Cortex of kidney (tissue), 1 donor: ENCODE data around the gene COA1.
"Not testable (repeated sequence)": the region's sequence is repeated elsewhere in the genome, so short reads cannot be mapped to it uniquely, and the experiment has no call there.

Source experiments
- DNase-seq: peaks from one replicate; lab custom pipeline; 2025; lab: John Stamatoyannopoulos, UW

Gene COA1

GRCh38 chr7:43627798-43628197 is 101.5 kb downstream of the COA1 start:
- not testable (repeated sequence) for DNase-seq

DNA sequence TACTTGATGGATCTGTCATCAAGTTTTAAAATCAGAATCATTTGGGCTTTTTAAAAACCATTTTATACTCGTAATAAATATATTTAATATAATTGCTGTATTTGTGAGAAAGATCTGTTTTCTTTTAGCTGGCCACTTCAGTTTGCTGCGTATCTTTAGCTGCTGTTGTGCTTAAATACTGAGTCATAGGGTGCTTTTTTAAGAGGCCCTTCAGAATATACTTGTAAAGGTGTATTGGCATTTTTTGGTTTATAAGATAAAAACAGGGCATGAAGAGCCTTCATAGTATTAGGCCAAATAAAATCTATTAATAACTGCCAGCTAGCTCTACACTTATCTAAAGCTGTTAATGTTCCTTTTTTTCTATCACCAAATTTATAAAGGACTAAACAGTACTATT is 102.6 kb downstream of the COA1 start:
- DNase-seq: no peak

DNA sequence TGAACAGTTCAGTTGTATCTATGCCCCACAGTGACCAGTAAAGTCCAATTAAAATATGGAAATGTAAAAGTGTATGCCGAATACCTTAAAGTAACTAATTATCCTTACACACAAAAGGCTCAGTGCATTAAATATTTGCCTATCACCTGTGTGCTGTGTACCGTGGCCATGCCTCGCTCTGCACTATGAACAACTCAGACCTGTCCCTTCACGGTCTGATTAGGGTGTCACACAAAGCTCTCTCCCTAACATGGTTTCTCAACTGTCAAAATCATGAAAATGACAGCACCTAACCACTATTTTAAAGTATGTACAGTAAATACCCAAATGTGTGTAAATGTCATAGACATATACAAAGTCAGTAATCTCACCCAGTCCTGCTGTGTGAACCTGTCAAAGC is 103.3 kb downstream of the COA1 start:
- no peak for DNase-seq

DNA sequence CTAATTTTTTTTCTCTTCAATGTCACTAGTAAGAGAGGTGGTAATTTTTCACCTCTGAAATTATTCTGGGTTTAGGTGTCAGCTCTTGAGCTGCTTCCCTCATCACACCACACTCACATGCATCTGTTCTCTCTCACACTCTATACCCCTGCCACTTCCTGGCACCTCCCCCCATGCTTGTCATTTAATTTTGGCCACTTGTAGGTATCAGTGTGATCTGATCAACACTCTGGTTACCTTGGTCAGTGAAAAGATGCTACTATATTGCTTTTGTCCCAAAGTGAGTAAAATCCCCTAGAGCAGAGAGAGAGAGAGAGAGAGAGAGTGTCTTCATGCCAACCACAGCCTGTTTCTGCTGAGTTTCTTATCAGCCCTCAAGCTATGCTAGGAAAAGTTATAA is 103.9 kb downstream of the COA1 start:
- no peak for DNase-seq

GRCh38 chr7:43624156-43624555 is 105.2 kb downstream of the COA1 start:
- no peak for DNase-seq

DNA sequence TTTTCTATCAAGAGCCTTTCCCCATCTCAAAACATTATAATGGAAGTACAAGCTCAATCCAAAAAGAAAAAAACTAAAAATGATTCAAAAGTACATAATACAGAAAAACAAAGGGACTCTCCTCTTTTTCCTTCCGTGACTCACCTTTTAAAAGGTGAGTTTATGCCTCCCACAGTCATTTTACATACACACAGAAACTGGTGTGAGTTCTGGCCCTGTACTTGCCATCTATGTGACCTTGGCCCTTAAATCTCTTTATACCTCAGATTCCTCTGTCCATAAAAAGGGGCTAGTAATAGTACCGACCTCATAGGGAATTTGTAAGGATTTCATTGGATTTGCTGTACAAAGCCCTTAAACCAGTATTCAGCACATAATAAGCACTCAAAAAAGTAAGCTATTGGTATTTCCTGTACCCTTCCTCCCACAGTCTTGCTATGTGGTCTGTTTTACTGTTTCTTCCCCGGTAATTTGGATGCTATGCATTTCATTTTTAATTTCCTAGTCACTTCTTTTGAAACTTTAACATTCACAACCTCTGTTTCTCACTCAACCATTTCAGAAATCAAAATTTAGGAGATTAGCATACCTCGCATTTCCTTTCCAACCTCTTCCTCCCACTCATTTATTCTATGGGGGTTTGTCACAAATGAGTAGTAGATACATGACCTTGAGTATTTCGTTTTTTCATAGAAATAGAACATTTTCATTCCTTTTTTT is 107.4 kb downstream of the COA1 start:
- no peak for DNase-seq

DNA sequence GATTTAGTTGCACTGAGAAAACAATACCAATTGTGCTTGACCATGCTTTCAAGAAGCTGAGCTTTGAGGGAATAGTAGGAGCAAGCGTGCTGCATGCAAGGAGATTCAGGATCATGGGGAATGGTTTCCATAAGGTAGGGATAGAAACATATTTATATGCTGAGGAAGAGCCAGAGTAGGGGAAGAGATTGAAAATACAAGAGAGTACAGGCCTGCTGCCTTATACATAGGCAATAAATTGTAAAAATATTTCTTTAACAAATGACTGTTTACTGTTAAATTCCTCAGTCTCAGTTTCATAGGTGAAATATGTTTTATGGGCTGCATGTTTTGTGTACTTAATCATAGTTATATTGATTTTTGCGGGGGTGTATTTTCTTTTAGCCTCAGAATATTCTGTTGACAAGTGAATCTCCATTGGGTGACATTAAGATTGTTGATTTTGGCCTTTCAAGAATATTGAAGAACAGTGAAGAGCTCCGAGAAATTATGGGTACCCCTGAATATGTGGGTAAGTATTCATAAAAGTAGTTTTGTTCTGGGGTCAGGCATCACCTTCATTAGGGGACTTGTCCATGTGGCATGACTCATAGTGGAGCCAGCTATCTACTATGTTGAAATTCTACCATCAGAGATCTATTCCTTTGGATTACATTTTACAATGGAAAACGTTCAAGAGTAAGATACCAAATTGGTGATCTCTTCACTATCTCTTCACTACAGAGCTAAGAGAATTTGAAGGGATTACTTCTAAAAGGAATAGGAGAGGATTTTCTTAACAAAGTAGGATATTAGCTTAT is 109.9 kb downstream of the COA1 start:
- DNase-seq: no peak

DNA sequence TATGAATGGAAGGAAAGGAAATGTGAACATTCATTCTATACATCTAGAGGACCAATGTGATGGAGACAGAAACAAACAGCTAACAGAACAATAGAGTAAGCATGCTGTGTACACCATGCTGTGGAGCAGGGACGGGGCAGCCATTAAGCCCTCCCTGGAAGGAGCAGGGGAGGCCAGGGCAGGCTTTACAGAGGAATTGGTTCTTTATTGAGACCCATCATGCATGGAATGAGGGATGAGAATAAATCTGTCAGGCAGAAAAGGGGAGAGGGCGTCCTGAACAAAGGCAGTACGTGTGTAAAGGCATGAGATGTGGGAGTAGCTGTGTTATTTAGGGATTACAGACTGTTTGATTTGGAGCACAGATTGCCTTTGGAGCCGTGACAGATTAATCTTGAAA is 111.2 kb downstream of the COA1 start:
- DNase-seq: no peak

GRCh38 chr7:43616977-43617376 is 112.3 kb downstream of the COA1 start:
- DNase-seq: no peak

DNA sequence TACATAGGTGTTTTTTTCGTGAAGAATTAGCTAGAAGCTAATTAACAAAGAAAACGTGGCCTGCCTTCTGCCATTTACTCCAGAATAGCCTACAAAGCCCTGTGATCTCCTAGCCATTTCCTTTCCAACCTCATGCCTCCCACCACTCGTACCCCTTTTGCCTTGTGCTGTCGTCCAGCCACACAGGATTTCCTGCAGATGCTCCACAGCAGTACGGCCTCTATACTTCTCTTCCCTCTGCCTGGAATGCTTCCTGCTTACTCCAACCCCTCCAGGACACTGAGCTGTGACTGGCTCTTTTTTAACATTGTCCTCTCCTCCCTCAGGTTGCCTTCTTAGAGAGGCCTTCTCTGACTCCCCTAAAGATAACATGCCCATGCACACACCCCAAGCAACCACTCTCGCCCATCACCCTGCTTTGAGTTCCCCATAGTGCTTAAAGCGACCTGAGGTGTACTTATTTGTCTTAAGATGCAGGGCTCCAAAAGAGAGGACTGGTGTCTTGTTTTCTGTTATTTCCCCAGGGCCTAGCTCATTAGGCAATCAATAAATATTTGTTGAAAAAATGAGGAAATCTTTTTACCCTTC is 113.7 kb downstream of the COA1 start:
- no peak for DNase-seq

GRCh38 chr7:43612599-43613589 is 116.4 kb downstream of the COA1 start:
- no peak for DNase-seq

DNA sequence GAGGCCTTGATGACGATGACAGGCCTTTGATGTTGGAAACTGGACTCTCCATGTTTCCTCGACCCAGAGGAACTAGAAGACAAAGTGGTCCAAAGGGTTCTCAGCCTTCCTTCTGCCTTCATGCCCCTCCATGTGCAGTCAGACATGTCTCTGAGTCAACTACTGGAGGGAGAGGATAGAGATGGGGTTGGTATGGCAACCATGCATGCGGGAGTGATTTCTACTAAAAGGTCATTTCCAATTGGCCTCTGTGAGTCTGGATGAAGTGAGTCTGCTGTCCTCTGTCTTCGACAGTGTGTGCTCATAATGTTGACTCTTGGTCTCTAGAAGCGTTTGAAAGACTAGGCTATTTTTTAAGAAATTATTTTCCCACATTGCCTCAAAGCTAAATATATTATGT is 117.2 kb downstream of the COA1 start:
- no peak for DNase-seq

GRCh38 chr7:43609097-43609496 is 120.2 kb downstream of the COA1 start:
- no peak for DNase-seq

DNA sequence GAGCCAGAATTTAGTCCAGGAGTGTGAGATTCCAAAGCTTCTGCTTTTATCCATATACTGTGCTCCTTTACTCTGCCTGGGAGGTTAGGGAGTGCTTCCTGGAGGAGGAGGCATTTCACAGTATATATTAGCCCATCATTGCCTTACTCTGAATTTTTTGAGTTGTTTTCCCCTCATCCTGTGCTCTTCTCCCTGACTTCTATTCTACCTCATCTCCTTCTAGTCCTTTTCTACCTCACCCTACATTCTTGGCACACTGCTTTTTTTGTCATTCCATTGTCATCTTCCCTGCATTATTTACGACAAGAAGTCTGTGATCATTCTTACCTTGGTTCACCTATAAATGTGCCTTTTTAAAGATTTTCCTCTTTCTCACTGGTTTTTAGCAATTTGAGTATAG is 125.1 kb downstream of the COA1 start:
- DNase-seq: no peak

- no peak for DNase-seq
These were observed 127.1 kb downstream of the COA1 start for GRCh38 chr7:43602256-43602655.

DNA sequence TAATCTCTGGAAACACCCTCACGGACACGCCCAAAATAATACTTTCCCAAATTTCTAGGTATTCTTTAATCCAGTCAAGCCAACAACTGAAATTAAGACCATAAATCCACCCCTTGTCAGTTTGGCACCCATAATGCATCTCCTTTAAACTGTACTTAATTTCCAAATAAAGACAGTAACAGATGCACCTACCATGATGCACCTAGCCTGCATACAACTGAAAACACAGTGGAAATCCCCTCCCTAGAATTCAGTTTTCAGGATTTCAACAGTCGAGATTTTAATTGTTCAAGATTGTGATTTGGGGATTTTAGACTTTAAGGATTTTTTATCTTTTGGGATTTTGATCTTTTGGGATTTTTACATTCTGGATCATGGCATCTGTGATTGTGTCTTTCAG is 129.3 kb downstream of the COA1 start:
- no peak for DNase-seq

- DNase-seq: not testable (repeated sequence)
These were observed 132.9 kb downstream of the COA1 start for GRCh38 chr7:43596426-43596825.

DNA sequence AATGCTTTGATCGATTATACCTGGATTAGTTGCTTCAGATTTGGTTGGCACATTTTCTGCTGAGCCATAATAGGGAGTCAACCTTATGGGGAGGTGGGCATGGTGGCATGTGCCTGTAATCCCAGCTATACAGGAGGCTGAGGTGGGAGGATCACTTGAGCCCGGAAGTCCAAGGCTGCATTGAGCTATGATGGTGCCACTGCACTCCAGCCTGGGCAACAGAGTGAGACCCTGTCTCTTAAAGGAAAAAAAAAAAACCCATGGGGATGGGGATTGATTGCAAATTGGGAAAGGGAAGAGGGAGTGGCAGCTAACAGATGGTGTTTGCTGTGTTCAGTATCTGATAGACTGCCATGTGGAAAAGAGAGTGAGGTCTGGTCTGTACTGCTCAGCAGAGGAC is 135.3 kb downstream of the COA1 start:
- no peak for DNase-seq

GRCh38 chr7:43593010-43593409 is 136.3 kb downstream of the COA1 start:
- DNase-seq: no peak

DNA sequence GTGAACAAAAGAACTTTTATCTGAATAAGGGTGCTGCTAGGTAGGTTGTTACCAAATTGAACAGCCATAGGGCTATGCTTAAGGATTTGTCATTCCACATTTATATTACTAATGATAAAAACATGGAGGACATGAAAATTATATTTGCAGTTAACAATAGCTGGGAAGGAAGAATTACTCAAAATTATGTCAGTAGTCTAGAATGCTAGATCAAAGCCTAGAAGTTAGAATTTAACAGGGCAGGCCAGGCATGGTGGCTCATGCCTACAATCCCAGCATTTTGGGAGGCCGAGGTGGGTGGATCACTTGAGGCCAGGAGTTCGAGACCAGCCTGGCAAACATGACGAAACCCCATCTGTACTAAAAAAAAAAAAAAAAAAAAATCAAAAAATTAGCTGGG is 137.0 kb downstream of the COA1 start:
- no peak for DNase-seq

GRCh38 chr7:43591558-43592180 is 137.7 kb downstream of the COA1 start:
- no peak for DNase-seq
